ENCODE results near the gene ITIH1.

The ITIH1 gene

DNA sequence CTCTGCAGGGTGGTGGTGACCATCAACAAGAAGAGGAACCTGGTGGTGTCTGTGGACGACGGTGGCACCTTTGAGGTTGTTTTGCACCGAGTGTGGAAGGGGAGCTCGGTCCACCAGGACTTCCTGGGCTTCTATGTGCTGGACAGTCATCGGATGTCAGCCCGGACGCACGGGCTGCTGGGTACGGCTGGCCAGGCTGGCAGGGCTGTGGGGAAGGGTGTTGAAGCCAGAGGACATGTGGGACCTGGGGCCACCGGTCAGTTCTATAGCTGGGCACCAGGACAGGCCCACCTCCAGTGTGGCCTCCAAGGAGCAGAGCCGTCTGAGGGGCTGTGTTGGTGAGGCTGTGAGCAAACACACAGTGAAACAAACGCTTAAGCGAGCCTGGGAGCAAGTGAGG lies 13.3 kb downstream of the ITIH1 start:
- no peak for DNase-seq (ENCODE audit: low spot score)

DNA sequence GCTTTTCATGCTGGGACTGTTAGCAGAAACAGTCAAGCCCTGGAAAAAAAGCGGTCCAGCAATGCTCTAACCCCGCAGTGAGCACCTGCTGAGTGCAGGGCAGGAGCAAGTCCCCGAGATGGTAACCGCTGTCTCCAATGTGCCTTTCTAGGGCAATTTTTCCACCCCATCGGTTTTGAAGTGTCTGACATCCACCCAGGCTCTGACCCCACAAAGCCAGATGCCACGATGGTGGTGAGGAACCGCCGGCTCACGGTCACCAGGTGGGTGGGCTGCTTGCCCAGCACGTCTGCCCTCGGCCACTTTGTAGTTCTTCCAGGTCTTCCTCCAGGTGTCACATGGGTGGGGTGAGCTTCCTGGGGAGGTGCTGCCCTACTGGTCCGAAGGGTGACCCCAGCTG lies 14.0 kb downstream of the ITIH1 start:
- DNase-seq (ENCODE audit: low spot score), result no peak

DNA sequence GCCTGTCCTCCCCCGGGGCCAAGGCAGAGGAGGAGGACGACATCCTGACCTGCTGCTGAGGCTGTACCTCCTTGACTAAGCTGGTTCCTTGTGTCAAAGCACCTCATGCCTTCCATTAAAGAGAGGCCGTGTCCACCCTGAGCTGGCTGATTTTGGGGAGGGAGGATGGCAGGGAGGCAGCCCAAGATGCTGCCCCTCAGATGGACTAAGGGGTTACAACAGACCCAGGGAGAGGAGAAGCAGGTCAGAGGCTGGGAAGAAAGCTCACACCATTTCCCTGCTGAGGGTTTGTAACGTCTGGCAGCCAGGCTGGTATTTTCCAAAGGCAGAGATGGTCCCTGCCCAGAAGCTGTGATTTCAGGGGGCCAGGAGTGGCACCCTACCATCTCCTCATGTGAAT lies 14.5 kb downstream of the ITIH1 start:
- DNase-seq (ENCODE audit: low spot score), result no peak

DNA sequence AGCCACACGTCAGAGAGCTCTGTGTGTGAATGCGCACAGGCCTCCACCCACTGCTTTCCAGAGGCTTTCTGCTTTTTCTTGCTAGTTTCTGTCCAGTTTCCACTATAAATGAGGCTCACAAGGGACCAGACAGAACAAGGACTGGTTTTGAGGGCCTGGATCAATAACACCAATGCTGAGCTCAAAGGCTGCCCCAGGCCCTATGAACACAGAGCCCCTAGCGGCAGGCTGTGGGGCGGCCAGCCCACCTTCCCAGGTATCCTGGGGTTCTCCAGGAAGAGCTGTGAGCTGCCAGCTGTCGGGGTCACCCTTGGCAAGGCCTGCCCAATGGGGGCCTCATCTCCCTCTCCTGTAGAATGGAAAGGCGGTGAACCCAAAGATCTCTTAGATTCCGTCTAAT lies 15.0 kb downstream of the ITIH1 start:
- DNase-seq (ENCODE audit: low spot score), result no peak

DNA sequence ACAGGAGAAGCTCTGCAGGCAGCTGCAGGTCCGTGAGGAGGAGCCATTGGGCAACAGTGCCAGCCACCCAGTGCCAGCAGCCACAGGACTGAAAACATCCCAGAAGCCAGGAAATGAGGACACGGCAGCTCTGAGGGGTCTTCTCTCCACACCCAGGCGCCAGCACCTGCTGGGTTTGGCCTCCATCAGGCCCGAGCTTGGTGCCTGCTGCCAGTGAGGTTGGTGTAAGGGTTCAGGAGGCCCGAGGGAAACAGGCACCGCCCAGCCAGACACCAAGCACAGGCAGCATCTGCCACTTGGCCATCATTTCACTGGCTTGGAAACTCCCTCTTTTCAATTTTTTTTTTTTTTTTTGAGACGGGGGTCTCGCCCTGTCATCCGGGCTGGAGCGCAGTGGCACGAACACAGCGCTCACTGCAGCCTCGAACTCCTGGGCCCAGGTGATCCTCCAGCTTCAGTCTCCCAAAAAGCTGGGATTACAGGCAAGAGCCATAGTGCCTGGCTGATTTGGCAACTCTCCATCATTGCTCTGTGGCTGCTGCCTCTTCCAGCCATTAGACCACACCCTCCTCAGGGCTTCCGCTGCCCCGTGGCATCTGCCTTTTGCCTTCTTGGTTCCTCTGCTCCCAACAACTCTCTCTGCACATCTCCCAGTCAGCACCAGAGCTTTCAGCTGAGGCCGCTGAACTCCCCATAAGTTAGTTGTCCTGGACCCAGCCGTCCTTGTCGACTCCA lies 15.7 kb downstream of the ITIH1 start:
- no peak for DNase-seq (ENCODE audit: low spot score)

DNA sequence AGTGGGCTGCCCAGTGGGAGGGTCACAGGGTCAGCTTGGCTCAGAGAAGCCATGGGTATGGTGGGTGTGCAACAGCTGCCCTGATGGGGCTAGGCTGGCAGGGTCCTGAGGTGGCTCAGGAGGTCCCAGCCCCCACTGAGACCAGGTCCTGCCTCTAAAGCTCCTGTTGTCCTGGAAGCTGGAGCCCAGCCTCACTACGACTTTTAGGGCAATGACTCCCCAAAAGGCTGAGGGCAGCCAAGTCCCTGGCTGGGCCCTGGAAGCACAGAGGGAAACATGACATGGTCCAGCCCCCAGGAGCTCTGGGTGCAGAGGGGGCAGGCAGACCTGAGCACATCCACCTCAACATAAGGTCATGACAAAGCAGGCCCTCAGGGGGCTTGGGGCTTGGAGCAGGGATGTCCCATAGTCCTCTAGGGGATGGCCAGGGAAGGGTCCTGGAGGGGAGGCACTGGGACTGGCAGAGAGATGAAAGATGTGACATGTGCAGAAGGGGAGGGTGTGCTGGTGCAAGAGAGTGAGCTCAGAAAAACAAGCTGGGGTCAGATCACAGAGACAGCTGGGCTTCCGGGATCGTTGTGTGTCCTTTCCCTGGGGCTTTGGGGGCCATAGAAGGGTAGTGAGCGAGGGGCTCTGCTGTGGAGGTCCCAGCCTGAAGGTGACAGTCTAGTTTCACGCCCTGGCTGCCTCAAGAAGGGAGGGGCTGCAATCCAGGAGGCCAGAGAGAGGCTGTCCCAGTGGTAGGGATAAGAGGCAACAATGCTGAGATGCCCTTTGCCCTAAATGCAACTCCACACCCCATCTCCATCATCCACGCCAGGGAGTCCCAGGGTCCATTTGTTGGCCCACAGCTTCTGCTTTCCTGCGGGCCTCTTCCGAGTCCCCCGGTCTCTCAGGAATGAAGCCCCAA lies 16.6 kb downstream of the ITIH1 start:
- no peak for DNase-seq (ENCODE audit: low spot score)

DNA sequence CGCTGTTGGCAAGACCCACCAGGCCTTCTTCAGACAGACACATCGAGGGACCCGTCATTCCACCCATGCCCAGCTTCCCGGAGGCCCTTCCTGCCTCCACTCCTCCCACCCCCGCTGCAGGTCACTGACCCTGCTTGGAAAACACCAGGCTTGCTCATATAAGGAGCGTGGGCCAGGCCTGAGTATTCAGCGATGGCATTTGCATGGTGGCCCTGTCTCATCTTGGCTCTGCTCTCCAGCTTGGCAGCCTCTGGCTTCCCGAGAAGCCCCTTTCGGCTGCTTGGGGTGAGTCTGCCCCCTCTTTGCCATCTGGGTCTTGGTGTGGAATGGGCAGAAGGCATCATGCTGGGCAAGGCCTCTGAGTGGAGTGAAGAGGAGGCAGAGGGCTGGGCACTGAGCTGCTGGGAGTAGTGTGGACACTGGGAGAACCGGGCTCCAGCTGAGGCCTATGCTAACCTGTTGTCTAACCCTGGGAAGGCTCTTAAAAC lies 17.3 kb downstream of the ITIH1 start, which contains the start of gene ITIH3:
ITIH3 (plus strand) TSS at position 185 of the 488 bp plus-strand sequence; CDS start at position 193, 8 bp downstream.
- no peak for DNase-seq (ENCODE audit: low spot score)

DNA sequence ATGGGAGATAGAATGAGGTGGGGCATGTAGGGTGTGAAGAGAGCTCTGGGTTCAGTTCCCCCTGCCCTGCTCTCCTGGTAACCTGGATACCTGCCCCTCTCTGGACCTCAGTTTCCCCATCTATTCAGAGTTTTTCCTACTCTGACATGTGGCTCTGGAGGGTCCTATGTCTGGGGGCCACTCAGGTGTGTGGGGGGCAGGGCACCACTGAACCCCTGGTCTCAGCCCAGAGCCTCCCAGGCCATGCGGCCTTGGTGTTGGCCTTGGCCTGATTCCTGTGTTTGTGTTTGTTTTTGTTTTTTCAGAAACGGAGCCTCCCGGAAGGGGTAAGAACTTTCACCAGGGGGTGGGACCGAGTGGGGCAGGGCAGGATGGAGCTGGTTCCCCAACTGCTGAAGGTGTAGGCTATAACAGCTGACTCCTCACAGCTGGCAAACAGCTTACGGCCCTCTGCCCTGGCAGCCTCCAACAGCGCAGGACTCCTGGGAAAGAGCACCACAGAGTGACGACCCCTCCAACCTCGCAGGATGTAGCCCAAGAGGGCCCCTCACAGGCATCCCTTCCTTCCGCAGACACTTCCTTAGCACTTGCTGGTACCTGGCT lies 18.0 kb downstream of the ITIH1 start:
- DNase-seq (ENCODE audit: low spot score), result no peak

DNA sequence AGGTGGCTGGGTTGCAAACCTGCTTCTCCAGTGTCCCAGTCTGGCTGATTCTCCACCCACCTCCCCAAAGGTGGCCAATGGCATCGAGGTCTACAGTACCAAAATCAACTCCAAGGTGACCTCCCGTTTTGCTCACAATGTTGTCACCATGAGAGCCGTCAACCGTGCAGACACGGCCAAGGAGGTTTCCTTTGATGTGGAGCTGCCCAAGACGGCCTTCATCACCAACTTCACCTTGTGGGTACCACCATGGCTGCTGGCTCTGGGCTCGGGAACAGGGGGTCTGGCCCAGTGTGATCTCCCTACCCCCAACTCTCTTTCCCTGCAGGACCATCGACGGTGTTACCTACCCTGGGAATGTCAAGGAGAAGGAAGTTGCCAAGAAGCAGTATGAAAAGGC lies 19.0 kb downstream of the ITIH1 start:
- DNase-seq (ENCODE audit: low spot score), result no peak

DNA sequence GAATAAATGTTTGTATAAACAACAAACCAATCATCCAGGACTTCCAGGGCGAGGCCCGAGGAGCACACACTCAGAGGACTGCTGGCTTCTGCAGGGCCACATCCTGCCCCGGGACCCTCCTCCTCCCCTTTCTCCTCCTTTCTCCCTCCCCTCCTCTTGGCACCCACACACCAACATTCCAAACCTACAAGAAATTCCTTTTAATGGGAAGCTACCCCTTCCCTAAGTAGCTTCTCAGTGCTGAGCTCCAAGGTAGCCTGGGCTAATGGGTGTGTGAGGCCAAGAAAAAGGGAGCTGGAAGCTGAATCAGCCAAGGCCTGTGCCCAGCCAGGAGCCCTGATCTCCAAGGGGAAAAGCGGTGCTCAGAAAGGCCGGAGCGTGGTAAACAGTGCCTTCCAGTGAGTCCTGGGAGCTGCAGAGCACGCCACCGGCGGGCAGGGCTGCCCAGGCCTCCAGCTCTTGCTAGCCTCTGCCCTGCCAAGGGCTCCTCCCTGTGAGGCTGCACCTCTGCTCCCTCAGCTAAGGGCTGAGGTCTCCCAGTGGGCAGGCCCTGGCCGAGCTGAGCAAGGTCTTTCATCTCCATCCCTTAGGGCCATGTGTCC lies 21.1 kb downstream of the ITIH1 start:
- DNase-seq (ENCODE audit: low spot score), result no peak

DNA sequence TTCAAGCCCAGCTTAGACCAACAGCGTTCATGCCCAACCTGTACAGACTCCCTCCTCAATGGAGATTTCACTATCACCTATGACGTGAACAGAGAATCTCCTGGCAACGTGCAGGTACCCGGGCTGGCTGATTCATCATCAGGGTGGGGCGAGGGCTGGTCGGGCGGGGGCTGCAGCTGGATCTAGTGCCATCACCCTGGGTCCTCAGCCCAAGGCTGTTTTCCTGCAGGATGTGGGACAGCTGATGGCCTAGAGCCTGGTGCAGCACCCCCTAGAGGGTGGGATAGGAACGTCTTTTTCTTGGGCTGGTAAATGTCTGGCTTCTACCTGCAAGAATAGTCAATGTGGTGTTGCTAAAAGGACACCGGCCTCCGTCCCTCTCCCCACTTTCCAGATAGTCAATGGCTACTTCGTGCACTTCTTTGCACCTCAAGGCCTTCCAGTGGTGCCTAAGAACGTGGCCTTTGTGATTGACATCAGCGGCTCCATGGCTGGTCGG lies 21.6 kb downstream of the ITIH1 start:
- DNase-seq (ENCODE audit: low spot score), result no peak

DNA sequence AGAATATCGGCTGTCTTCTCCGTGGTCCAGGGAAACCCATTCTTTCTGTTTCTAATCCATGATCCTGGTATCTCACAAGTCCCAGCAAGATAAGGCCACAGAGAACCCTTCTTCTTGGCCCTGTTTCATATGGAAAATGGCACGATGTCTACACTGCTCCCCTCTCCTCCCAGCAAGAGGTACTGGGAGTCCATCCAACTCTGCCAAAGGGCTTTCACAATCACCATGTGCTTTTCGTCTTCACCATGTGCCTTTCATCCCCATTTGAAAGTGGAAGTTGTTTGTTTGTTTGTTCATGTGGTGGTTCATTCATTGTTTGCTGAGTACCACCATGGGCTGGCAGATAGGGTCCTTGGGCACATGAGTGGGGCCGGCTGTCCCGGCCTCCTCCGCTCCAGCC lies 22.7 kb downstream of the ITIH1 start:
- no peak for DNase-seq (ENCODE audit: low spot score)

DNA sequence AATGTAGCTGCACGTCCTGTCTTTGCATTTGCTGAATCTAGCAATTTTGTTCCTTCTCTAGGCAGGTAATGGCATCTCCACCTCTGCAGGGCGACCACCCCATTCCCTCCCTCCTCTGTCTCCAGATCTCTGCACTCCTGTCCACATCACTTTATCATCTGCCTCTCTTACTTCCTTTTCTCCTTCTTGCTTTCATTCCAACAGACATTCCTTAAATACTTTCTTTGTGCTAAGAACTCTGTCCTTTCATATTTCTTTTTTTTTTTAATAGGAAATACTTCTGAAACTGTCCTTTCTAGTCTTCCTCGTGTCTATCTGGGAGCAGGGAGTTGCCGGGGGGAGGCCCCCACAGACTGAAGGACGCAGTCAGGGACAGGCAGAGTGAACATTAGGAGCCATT lies 24.4 kb downstream of the ITIH1 start:
- DNase-seq (ENCODE audit: low spot score), result no peak

DNA sequence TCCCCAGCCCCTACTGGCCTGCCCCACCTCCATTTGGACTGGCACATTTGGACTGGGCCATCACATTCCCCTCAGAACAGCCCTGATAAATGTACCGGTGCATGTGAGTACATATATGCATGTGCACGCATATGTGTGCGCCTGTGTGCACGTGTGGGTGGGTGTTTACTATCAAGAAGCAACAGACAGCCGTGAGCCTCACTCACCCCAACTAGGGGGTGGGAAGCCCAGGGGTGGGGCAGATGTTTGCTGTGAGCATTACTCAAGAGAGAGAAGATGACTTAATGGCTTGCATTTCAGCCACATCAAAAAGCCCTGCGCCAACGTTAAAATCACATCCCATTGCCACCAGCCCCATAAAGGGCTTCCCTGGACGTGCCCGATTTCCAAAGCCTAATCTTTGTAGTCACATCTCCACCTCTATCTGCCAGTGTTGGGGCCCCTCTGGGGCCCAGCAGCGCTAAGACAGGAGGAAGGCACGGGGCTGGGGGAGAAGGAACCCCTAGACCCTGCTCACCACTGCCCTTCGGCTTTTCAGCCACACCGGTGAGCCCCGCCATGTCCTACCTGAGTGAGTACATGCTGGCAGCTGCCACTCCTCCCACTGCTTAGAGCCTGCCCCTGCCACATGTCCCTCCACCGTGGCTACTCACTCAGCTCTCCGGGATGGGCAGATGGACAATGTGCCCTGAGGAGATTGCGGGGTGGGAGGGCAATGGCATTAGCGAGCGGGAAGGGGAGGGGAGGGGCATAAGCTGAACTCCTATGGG lies 28.1 kb downstream of the ITIH1 start:
- DNase-seq (ENCODE audit: low spot score), result no peak

DNA sequence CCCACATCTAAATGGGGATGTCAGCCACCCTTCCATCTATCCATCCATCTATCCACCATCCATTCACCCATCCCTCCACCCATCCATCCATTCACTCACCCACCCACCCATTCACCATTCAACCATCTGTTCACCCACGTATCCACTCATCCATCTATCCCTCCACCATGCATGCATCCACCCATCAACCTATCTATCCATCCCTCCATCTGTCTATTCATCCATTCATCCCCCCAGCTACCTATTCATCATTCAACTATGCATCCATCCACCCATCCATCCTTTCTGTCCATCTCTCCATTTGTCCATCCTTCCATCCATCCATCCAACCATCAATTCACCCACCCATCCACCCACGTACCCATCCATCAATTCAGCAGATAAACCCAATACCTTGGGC lies 31.8 kb downstream of the ITIH1 start:
- no peak for DNase-seq (ENCODE audit: low spot score)

DNA sequence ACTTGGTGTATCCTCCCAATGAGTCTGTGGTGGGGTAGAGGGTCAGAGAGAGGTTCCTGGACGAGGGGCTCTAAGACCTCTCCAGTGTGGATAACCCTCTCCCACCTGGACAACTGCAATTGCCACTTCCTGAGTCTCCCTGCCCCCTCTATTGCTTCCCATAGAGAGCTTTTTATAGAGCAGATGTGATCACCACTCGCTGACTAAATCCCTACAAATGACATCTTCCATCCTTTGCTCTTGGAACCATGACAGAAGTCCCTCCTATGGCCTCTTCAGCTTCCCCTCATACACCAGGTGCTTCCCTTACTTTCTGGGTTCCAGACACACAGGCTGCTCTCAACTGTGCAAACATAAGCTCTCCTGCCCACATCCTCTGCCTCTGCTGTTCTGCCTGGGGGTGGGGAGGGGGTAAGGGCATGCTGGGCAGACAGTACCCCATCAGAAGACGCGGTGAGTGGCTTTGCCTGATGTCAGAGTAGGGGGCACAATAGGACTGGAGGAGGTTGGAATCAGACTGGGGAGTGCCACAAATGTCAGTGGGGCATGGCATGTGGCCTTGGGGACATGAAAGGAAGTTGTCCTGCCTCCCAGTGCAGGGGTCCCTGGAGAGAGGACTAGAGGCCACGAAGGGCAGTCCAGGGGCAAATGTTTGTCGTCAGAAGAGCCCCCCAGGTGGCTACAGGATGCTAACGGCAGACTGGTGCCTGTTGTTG lies 32.4 kb downstream of the ITIH1 start:
- DNase-seq (ENCODE audit: low spot score), result no peak

DNA sequence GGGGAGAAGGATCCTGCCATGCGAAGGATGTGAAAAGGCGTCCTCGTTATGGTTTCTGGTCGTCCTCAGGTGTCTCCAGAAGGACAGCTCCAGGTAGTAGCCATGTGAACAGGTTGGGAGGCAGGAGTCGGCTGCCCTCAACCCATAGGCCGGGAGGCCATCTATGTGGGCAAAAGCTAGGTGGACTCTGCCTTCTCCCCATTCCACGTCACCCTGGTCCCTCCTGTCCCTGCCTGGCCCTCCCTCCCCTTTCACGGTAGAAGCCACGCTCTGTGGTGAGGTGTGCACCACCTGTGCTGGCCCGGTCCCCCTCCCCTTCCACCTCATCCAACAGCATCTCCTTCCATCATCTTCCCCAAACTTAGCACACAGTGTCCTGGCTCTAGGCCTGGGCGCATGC lies 33.5 kb downstream of the ITIH1 start:
- DNase-seq (ENCODE audit: low spot score), result no peak

DNA sequence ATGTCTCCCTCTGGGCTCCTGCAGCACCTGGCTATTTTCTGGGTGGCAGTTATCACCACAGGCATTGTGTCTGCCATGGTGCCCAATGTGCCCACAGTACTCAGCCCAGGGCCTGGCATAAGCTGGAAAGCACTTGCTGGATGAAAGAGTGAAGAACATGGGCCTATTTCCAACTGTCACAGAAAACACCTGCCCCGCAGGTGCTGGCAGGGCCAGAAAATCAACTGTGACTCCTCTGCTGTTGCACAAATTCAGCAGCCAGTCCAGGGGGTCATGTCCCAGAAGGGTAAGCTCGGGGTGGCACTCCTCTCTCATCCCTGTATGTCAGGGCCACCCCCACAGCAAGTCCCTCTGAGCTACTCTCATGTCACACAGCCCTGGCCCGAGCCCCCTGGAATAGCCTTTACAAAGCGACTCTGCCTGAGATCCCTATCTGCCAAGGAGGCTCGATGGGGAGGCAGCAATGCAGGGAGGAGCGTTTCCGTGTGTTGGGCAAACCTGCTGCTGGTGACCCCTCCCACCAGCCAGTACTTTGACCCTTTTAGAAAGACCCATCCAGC lies 34.1 kb downstream of the ITIH1 start:
- DNase-seq (ENCODE audit: low spot score), result no peak

DNA sequence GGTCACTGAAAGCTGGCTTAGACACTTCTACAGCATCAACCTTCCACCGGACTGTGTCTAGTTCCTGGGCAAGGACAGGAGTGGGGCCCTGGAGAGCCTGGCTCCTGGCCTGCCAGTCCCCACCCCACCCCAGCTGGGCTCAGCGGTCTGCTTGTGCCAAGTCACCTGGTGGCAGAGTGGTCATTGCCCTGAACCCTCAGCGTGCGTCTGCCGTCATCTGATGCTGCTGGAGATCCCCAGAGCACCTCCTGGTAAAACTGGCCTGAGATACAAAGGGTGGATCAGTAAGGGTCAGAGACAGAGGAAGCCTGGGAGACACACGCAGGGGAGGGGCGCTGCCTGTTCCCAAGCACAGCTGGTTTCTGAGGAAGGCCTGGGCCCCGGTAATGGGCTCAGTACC lies 36.4 kb downstream of the ITIH1 start:
- DNase-seq (ENCODE audit: low spot score), result no peak

DNA sequence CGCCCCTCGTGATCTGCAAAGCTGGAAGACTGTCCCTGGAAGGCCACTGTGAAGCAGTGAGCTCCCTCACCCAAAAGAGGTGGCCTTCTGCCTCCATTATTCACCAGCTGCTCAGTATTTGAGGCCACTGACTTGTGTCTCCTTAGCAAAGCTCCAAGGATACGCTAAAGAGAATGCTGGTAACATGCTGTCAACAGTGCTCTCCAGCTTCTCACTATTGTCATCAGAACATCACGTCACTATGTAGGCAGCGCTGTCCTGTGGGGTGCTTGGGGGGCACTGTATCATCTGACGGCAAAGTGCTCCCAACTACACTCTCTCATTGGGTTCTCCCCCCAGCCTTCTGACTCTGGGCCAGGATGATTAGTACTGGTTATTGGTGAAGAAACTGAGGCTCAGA lies 38.8 kb downstream of the ITIH1 start:
- no peak for DNase-seq (ENCODE audit: low spot score)
